HG02588 (cell line): ENCODE results near the gene SLFN13.
"Not testable (repeated sequence)": the region's sequence is repeated elsewhere in the genome, so short reads cannot be mapped to it uniquely, and the experiment has no call there.

Experiments used
- ATAC-seq: cut with Tn5 transposase; IDR thresholded peaks from one replicate; pipeline ENCODE4 v1.9.1; 2021; ENCODE audit warnings: mild to moderate bottlenecking, moderate library complexity; ENCODE audit not compliant: unreplicated experiment

SLFN13 gene, protein sequence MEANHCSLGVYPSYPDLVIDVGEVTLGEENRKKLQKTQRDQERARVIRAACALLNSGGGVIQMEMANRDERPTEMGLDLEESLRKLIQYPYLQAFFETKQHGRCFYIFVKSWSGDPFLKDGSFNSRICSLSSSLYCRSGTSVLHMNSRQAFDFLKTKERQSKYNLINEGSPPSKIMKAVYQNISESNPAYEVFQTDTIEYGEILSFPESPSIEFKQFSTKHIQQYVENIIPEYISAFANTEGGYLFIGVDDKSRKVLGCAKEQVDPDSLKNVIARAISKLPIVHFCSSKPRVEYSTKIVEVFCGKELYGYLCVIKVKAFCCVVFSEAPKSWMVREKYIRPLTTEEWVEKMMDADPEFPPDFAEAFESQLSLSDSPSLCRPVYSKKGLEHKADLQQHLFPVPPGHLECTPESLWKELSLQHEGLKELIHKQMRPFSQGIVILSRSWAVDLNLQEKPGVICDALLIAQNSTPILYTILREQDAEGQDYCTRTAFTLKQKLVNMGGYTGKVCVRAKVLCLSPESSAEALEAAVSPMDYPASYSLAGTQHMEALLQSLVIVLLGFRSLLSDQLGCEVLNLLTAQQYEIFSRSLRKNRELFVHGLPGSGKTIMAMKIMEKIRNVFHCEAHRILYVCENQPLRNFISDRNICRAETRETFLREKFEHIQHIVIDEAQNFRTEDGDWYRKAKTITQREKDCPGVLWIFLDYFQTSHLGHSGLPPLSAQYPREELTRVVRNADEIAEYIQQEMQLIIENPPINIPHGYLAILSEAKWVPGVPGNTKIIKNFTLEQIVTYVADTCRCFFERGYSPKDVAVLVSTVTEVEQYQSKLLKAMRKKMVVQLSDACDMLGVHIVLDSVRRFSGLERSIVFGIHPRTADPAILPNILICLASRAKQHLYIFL

DNA sequence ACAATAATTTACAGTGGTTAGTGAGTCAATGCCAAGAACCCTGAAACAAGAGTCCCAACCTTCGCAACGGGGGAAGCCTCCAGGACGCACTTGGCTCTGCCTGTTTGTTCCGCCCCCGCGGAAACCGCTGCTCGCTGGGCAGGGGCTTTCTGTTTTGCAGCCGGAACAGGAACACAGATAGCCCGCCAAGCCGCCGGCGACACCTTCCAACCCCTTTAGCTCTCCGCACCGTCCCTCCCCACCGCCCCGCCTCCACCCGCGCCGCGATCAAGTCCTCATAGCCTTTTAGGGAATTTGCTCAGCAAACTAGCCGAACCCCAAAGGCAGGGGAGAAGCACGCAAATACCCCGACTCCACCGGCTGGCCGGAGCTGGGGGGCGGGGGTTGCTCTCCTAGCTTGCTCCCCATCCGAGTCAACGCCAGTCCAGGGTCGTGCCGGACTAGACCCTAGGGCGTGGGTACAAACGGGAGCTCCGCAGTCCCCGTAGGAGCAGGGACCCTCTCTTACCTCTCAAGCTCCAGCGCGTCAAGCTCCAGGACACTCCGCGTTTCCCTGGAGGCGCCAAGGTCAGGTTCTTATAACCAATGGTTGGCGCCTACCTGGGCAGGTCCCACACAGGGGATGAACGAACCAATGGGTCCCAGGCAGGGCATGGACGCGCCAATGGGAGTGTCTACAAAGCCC lies at the start of gene SLFN13:
Gene SLFN13, minus strand, starts transcription at position 553 of the 685 bp plus-strand sequence. CDS start 3,086 bp downstream, outside the sequence.
- ATAC-seq, result peak; percentile 73

DNA sequence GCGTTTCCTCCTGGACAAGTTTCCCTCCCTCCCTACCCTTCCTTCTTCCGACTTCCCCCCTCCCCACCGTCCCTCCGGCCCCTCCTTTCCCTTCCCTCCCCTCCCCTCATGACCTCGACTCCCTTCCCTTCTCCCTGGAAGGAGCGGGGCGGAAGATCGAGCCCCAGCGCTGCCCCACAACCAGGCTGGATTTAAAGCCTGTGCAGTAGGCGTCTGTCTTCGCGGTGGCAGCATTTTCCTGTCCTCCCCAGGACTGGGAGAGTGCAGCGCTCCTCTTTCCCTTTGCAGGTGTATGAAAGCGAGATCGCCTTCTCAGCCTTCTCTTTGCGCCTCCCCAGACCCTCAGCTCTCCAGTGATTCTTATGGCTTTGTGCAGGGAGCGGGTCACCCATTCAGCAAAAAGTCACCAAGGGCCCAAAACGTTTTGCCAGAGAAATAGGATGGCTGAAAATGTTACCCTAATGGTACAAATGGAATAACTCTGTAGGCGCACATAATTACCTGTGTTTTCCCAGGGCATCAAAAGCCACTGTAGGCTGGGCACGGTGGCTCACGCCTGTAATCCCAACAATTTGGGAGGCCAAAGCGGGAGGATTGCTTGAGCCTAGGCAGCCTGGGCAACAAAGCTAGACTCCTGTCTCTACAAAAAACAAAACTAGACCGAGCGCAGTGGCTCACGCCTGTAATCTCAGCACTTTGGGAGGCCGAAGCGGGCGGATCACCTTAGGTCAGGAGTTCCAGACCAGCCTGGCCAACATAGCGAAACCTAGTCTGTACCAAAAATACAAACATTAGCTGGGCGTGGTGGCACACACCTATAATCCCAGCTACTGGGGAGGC lies 48.1 kb upstream of the SLFN13 start:
- no peak for ATAC-seq

DNA sequence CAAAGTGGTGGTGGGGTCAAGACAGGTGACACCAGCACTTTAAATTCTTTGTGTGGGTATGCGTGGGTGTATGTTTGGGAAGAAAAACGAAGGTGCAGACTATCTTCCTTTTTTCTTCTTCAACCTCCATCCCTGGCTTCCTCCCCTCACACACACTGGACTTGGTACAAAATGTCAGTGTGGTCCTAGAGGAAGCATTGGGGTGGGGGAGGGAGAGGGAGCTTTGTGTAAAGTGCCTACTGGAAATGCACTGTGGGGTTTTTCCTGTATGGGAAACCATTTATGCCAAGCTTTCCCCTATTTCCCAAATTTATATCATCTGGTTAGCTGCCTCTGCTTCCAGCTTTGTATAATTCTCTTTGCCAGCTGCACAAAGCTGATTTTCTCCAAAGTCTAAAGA lies 44.5 kb upstream of the SLFN13 start:
- ATAC-seq, result no peak

DNA sequence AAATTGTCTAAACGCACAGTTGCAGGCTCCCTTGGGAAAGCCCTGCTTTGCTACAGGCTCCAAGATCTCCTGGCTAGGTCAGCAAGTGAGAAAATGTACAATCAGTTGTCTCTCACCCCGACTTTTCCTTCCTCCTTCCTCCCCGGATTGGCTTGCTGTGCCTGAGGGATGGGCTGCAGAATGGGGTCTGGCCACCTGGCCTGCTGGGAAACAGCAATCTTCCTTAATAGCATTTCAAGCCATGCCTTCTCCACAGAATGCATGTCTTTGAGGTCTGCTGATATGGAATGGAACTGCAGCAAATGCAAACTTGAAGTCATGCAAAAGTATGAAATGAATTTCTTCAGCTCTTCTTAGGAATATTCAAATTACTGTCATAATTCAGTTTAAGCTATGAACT lies 42.9 kb upstream of the SLFN13 start:
- ATAC-seq, result no peak

DNA sequence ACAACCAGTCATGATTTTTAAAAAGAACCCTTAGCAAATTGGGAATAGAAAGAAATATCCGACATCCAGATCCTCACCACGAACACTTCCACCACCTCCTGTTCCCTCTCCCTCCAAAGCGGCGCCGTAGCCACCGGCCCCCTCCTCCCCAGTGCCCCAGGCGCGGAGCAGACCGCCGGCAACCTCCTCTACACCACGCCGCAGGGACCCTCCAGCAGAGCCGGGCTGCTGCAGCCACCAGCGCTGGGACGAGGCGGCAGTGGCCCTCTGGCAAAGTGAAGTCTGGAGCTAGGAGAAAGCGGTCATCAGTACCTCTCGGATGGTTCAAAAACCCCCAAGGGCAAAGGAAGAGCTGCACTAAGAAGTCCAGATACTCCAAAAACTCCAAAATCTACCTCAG lies 41.4 kb upstream of the SLFN13 start:
- ATAC-seq, result no peak

DNA sequence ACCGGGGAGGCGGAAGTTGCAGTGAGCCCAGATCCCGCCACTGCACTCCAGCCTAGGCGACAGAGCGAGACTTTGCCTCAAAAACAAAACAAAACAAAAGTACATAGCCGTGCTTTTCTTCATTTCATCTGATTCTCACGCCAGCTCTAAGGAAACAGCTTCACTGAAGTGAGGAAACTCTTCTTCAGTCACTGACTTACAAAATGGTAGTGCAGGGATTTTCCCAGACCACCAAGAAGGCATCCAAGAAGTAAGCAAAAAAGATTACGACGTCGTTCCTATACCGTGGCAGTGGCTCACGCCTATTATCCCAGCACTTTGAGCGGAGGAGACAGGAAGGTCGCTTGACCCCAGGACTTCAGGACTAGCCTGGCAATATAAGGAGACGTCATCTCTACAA lies 40.4 kb upstream of the SLFN13 start:
- no peak for ATAC-seq

DNA sequence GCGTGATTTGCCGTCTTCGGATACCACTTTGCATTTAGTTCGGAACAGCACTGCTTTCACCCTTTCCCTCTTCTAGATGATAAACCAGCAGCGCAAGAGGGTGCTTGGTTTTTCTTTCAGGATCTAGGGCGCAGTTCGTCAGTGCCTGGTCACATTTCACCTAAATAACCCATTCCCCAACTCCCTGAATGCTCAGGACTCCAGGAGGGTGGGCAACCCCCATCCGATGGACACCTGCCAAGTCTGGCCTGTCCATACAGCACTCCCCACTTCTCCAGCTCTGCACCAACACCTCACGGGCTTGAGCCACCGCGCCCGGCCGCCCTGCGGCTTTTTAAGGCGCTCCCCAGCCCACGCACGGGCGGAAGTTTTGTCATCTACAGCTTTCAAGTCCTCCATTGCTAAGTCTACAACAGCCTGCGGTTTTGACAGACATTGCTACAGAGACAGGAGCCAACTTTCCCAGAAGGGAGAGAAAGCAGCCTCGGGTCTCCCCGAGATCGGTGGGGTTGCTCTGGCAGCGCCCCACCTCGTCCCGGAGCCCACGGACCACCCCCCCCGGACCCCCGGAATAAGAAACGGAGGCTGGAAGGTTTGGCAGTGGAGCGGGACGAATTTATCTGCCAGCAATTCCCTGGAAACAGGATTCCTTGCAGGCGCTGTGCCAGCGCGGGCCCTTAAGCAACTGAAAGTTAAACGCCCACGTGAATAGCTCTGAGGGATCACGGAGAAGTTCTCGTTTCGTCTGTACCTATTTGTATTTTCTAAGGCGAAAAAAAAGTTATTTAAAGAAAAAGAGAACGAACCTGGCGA lies 38.6 kb upstream of the SLFN13 start:
- no peak for ATAC-seq

DNA sequence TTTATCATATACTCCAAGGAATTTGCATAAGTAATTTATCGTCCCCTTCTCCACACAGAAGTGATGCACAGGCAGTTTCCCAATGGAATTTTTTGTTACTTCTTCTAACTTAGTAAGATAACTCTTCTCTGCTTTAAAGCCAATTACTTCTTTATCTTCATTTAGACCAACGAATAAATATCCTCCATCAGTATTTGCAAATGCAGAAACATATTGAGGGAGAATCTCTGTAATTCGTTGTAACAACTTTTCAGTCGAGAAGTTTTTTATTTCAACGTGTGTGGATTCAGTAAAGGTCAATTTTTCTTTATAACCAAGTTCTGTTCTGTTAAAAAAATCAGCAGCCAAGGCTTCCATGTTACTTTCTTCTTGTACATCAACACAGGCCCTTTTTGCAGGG lies 30.7 kb upstream of the SLFN13 start:
- ATAC-seq, result no peak

DNA sequence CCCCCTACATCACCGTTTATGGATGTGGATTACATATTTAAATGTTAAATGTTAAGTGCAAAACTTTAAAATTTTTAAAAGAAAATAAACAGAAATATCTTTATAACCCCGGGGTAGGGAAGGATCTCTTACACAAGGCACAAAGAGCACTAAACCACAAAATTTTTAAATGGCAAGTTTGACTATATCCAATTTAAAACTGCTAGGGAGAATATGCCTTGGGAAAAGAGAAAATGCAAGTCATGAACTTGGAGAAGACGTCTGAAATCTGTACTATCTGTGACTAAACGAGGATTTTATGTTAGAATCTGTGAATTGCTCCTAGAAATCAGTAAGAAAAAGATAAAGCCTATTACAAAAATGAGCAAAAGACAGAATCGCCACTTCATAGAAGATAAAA lies 28.7 kb upstream of the SLFN13 start:
- ATAC-seq, result no peak

DNA sequence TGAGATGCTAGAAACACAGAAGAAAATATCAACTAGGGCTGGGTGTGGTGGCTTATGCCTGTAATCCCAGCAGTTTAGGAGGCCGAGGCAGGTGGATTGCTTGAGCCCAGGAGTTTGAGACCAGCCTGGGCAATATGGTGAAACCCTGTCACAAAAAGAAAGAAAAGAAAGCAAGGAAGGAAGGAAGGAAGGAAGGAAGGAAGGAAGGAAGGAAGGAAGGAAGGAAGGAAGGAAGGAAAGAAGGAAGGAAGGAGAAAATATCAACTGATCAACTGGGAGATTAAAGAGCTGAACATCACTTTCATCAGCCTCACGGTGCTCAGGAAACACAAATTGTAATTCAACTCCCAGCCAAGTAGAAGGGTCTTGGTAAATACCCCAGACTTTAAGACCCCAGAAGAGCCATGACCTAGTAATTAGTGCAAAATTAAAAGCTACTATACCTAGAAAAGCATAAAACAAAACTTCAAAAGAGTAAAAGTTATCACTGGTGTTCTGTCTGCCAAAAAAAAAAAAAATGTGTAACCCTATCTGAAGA lies 27.8 kb upstream of the SLFN13 start:
- ATAC-seq, result no peak

DNA sequence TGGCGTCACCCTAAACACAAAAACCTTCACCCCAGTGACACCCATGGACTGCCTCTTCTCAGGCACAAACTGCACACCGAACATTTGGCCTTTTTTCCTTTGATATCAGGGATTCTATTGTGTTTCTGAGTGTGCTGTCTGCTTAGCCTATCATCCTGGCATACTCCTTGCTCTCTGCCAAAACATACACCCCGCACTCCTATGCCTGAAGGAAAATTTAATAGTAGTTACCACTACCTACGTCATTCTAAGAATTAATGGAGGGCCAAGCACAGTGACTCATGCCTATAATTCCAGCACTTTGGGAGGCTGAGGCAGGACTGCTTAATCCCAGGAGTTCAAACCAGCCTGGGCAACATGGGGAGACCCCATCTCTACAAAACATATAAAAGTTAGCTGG lies 19.9 kb upstream of the SLFN13 start:
- no peak for ATAC-seq

DNA sequence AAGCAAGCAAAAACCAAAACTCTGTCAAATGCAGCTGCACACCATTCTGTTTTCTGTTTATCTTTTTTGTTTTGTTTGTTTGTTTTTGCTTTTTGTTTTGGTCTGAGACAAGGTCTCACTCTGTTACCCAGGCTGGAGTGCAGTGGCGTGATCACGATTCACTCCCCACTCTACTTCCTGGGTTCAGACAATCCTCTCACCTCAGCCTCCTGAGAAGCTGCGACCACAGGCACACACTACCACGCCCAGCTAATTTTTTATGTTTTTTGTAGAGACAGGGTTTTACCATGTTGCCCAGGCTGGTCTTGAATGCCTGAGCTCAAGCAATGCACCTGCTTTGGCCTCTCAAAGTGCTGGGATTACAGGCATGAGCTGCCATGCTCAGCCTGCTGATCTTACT lies 19.3 kb upstream of the SLFN13 start:
- no peak for ATAC-seq

DNA sequence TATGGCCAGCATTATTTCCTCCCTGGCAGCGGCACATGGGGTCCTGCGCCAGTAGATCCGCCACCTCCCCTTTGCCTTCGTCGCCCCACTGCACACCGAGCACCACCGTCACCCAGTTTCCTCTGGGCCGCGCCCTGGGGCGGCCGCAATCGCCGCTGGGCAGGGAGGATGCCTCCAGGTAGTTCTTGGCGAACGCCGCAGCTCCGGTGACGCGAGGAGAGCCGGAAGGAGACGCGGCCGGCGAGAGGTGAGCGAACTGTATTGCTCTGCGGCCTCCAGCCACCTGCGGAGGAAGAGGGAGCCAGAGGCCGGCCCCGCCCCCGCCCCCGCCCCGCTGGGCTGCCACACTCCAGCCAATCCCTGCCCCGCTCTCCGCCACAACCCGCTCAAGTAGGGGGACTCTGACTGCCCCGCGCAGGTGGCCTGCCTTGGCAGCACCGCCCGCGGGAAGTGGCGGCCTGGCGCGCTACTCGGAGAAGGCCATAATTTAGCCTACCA lies 11.8 kb upstream of the SLFN13 start:
- ATAC-seq, result peak; percentile 89

DNA sequence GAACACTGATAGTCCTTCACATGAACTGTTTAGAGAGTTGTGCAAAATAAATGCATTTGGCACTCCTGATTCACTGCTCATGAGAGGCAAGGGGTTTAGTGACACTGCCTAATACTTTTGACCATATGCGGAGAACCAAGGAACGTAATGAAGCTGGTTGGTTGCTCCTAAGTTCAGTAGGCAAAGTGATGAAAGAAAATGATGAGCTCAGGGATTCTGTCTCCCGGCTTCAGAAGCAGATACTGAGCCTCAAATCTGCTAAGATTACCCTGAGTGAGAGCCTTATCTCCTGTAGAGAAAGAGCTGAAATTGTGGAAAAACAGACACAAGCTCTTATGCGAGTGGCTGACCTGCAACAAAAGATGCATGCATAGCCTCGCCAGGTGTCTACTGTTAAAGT lies 5.5 kb upstream of the SLFN13 start:
- ATAC-seq, result not testable (repeated sequence)

DNA sequence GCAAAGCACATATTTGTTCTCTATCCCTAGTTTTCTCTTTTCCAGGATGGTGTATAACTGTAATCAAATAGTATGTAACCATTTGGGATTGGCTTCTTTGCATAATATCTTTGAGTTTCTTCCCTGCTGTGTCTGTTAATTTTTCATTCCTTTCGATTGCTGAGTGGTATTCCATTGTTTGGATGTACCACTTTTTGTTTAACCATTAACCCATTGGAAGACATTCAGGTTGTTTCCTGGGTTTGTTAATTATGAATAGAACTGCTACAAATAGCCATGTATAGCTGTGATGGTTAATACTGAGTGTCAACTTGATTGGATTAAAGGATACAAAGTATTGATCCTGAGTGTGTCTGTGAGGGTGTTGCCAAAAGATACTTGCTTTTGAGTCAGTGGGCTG lies 4.6 kb upstream of the SLFN13 start:
- no peak for ATAC-seq

DNA sequence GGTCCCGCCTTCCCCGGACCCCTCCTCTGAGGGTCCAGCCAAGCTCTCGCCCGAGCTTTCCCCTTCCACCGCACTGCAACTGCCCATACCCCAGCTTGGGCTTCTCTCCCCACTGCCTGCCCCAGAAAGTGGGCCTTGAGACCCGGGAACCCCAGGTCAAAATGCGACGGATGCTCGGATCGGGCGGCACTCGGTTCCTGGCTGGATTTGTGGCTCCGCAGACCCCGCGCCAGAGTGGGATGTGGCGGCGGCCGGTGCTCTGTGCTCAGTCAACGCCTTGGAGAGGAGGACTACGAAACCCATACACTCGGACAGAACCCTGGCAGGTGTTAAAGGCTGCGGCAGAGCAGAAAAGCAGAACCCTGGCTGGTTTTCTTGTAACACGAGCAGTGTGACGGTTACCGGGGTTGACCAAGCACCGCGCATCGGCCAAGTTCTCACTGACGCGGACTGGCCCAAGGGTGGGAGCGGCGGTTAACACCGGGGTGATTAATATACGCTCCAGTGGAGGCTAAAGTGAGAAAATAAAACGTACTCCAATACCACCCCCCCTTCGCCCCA lies 885 bp upstream of the SLFN13 start:
- ATAC-seq, result no peak

DNA sequence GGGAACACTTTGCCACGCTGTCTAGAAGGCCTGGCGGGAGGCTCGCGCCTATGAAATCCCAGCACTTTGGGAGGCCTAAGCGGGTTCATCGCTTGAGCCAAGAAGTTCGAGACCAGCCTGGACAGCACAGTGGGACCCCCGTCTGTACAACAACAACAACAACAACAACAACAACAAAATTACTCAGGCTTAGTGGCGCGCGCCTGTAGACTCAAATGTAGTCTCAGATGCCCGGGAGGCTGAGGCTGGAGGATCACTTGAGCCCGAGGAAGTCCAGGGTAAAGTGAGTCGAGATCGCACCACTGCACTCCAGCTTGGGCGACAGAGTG lies 297 bp upstream of the SLFN13 start:
- no peak for ATAC-seq

DNA sequence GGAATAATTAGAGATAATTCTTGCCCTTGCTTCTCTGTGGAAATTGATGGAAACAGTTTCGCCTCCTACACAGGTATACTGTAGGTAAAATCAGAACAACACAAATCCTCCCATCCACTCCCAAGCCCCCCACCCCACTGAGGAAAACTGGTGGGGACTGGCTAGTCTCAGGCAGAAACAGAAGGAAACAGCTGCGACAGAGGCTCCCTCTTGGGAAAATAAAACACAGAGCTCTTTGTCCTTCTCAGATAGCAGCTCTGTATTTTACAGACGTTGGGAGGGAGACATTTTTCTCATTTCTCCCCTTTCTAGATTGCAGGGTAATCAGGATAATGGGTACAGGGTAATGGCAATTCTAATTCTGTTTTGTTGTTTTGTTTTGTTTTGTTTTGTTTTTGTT lies 1.1 kb downstream of the SLFN13 start:
- ATAC-seq, result no peak

DNA sequence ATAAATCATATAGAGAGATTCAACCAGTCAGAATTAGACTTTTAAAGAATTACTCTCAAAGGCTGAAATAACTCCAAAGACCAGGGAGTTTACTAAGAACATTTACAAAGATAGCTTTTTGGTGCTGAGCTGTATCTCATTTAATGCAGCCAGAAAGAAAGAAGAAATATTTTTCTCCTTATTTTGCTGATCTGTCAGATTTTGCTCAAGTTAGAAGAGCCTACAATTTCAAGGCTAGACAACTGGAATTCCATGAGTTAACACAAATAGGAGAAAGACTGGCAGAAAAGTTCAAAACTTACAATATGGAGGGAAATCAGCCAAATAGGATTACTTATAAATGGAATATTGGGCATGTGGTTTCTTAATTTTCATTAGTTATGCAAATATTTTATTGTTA lies 10.1 kb downstream of the SLFN13 start:
- ATAC-seq, result no peak
